Thoracic aorta (tissue), 2 donors: ENCODE results near the gene ADD1. TPM values are rescaled to one million over a fixed set of nuclear protein-coding genes. Genes with fewer than 3 reads are reported as not detected.

Source experiments
- ATAC-seq: fragments of 150-250 bp; one replicate; pipeline ENCODE4 v1.8.0; 2017; ENCODE audit warnings: low read depth; ENCODE audit not compliant: insufficient number of reproducible peaks, low FRiP score
- DNase-seq: peaks from one replicate; pipeline ENCODE4 v3.0.0-alpha.2; 2020; ENCODE audit warnings: low spot score
- H3K27ac ChIP-seq, 2 donors: fragments of 200-600 bp; sonication (generic); 1 replicate in 1 of 2; 2 replicates in 1 of 2; pipeline ENCODE4 v1.5.1; 2016; ENCODE audit warnings: mild to moderate bottlenecking in 2 of 2, moderate library complexity in 2 of 2
- H3K27me3 ChIP-seq: fragments of 200-600 bp; sonication (generic); replicated peaks from 2 replicates; pipeline ENCODE4 v1.6.0; 2016; ENCODE audit warnings: mild to moderate bottlenecking; ENCODE audit not compliant: insufficient read depth
- H3K36me3 ChIP-seq: fragments of 200-600 bp; sonication (generic); one replicate; pipeline ENCODE4 v1.5.1; 2016
- H3K4me1 ChIP-seq, 2 donors: fragments of 200-600 bp; sonication (generic); 1 replicate in 1 of 2; 2 replicates in 1 of 2; pipeline versions ENCODE4 v1.5.1 to v1.6.0; 2016; ENCODE audit warnings: low read depth in 2 of 2, mild to moderate bottlenecking in 1 of 2; ENCODE audit not compliant: control insufficient read depth in 1 of 2
- H3K4me3 ChIP-seq: fragments of 200-600 bp; sonication (generic); 2 replicates; pipeline ENCODE4 v1.5.1; 2016; ENCODE audit warnings: mild to moderate bottlenecking
- H3K9me3 ChIP-seq: fragments of 200-600 bp; sonication (generic); 2 replicates; pipeline ENCODE4 v1.5.1; 2016
- total RNA-seq, 2 donors: library from RNA; depleted of rRNA; stranded (reverse); fragments of >200 nt; gene quantifications; one replicate each; pipeline versions ENCODE4 v1.1.0 to v1.2.3, GENCODE V29; 2016
- TF ChIP-seq, protein P1 (sequence below): fragments of 200-600 bp; sonication (generic); IDR thresholded peaks from one replicate; pipeline ENCODE4 v1.5.1; 2019; ENCODE audit warnings: antibody characterized with exemption

The ADD1 gene
- total RNA-seq, 2 donors from 2014 or later: 256 to 338 TPM

DNA sequence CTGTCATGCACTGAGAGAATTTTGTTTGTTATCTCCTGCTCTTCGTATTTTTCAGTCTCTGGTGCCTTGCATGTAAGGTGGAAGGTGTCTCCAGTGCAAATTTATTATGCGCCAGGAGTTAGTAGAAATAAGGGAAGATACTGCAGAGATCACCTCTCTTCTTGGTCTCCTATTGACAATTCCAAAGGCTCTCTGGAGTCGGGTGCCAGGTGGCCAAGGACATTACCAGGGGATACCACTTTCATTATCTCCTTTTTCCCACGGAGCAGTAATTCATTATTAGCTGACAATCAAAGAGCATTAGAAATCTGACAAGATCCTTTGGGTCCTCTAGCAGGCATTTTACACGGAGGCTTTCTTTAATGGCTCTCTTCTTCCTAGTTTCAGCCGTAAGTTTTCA, 26.0 kb downstream of the ADD1 start:
- H3K4me3 ChIP-seq: no peak overlapping the region
- DNase-seq: no peak
- H3K27ac ChIP-seq: no peak overlapping the region

DNA sequence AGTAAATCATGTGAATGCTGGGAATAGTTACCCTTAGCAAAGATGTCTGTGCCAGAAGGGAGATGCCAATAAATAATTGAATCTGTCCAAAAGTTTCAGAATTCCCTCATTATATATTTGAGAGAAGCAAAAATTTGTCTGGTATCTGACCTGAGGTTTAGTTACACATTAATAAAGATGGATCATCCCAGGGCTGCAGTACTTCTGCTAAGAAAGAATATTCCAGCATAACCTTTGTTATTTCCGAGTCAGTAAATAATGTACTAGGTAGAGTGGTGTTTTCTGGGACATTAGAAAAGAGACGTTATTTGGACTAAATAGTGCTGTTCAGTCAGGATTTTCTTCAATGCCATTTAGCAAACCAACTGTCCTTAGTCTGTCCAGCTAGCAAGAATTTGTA, 26.4 kb downstream of the ADD1 start:
- no peak for ATAC-seq
- H3K4me1 ChIP-seq: peaks cover 36 to 70% of the 10 kb centered on the region in 2 donors
- no peak for DNase-seq
- no peak overlapping the region for H3K4me3 ChIP-seq
- H3K27ac ChIP-seq: no peak overlapping the region
- H3K9me3 ChIP-seq: no peaks in the 10 kb centered on the region
- no peaks in the 10 kb centered on the region for H3K36me3 ChIP-seq
- no peaks in the 10 kb centered on the region for H3K27me3 ChIP-seq
- TF ChIP-seq, protein P1, sequence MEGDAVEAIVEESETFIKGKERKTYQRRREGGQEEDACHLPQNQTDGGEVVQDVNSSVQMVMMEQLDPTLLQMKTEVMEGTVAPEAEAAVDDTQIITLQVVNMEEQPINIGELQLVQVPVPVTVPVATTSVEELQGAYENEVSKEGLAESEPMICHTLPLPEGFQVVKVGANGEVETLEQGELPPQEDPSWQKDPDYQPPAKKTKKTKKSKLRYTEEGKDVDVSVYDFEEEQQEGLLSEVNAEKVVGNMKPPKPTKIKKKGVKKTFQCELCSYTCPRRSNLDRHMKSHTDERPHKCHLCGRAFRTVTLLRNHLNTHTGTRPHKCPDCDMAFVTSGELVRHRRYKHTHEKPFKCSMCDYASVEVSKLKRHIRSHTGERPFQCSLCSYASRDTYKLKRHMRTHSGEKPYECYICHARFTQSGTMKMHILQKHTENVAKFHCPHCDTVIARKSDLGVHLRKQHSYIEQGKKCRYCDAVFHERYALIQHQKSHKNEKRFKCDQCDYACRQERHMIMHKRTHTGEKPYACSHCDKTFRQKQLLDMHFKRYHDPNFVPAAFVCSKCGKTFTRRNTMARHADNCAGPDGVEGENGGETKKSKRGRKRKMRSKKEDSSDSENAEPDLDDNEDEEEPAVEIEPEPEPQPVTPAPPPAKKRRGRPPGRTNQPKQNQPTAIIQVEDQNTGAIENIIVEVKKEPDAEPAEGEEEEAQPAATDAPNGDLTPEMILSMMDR: no peak

More for the DNA sequence above, 26.0 kb downstream of the ADD1 start:
- TF ChIP-seq, protein P1: no peak
- no peak for ATAC-seq
- Histone ChIP-seq H3K4me1 (peaks cover 36 to 68% of the 10 kb centered on the region in 2 donors), H3K27me3 (no peaks in the 10 kb centered on the region), H3K36me3 (no peaks in the 10 kb centered on the region), H3K9me3 (no peaks in the 10 kb centered on the region)

DNA sequence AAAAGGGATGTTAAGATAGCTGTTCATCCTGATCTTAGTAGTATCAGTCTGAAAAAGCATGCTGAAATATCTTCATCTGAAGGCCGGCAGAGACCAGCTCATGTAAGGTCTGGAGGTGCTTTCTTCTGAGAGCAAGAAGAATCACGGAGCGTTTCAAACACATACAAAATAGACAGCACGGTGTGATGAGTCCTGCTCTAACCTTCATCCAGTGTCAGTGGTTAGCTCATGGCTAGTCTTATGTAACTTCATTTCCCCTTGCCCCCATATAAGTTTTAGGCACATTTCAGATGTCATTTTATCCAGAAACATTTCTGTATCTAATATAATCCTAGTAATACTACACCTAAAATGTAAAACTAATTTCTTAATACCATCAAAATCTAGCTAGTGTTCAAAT, 27.8 kb downstream of the ADD1 start:
- DNase-seq (no peak), ATAC-seq (no peak)
- TF ChIP-seq, protein P1: no peak
- peaks cover 28 to 56% of the 10 kb centered on the region in 2 donors for H3K4me1 ChIP-seq
- no peaks in the 10 kb centered on the region for H3K9me3 ChIP-seq
- no peak overlapping the region for H3K4me3 ChIP-seq
- H3K36me3 ChIP-seq: peaks cover 3% of the 10 kb centered on the region
- no peaks in the 10 kb centered on the region for H3K27me3 ChIP-seq
- no peak overlapping the region for H3K27ac ChIP-seq

DNA sequence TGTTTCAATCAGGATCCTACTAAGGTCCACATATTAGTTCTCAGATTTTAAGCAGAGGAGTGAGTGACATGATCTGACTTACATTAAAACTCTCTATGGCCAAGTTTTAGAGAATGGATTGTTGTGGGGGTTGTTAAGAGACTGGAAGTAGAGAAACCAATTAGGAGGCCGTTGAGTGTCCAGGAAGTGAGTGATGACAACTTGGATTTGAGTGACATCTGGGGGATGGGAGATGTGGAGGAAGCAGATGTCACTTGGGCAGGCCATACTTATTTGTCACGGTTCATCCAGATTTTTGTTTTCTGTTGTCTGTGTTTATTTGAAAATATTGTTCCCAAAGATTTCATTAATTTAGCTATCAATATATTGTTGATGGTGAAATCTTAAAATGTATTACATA, 28.3 kb downstream of the ADD1 start:
- TF ChIP-seq, protein P1: no peak
- Histone ChIP-seq H3K27ac (no peak overlapping the region), H3K4me3 (no peak overlapping the region), H3K9me3 (no peaks in the 10 kb centered on the region), H3K4me1 (peaks cover 28 to 51% of the 10 kb centered on the region in 2 donors), H3K36me3 (peaks cover 3% of the 10 kb centered on the region), H3K27me3 (no peaks in the 10 kb centered on the region)
- ATAC-seq (no peak), DNase-seq (no peak)

DNA sequence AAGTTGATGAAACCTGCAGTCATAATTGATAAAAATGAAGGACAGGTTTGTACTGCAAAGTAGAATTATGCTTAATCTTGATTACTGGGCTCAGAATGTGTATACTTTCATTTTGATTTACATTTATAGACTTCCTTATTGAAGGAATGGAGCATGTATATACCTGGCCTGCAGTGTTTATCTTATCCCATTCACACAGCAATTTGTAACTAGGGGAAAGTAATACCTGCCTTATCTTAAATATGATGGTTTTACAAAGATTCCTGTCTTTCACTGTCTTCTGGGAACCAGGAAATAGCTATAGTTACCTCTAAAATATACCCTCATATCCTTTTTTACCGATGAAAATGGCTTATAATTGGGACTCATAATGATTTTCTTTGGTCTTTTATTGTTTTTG, 29.7 kb downstream of the ADD1 start:
- Histone ChIP-seq H3K4me3 (no peak overlapping the region), H3K27ac (no peak overlapping the region), H3K27me3 (no peaks in the 10 kb centered on the region), H3K4me1 (peaks cover 22 to 45% of the 10 kb centered on the region in 2 donors), H3K36me3 (peaks cover 3% of the 10 kb centered on the region), H3K9me3 (no peaks in the 10 kb centered on the region)
- DNase-seq: no peak
- TF ChIP-seq, protein P1: no peak
- ATAC-seq: no peak
